ENCODE results near the gene ARMC7. TPM values are rescaled to one million over a fixed set of nuclear protein-coding genes. Genes with fewer than 3 reads are reported as not detected.

ARMC7 gene
- total RNA-seq, 1 donor from 2014 or later, result 6.2 TPM

DNA sequence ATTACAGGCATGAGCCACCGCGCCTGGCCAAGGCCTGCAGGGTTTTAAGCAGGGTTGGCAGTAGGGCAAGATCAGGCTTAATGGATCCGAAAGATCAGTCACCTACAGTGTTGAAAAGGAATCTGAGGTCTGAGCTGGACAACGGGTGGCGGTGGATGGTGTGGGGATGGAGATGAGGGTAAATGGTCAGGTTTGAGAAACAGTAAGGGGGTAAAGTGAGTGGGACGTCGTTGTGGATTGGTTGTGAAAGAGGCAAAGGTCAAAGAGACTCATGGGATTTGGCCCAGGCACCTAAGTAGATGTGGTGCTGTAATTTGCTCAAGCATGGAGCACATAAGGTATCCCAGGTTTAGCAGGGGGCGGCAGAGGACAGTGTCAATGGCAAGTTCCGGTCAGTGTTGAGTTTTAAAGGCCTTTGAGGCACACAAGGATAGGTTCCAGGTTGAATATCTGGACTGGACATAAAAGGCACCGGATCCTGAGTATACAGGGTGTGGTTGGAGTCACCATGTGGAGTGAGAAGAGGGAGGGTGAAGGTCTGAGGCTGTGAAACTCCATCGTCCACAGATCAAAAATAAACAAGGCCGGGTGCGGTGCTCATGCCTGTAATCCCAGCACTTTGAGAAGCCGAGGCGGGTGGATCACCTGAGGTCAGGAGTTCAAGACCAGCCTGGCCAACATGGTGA is 23.1 kb upstream of the ARMC7 start:
- TF ChIP-seq, protein P1, sequence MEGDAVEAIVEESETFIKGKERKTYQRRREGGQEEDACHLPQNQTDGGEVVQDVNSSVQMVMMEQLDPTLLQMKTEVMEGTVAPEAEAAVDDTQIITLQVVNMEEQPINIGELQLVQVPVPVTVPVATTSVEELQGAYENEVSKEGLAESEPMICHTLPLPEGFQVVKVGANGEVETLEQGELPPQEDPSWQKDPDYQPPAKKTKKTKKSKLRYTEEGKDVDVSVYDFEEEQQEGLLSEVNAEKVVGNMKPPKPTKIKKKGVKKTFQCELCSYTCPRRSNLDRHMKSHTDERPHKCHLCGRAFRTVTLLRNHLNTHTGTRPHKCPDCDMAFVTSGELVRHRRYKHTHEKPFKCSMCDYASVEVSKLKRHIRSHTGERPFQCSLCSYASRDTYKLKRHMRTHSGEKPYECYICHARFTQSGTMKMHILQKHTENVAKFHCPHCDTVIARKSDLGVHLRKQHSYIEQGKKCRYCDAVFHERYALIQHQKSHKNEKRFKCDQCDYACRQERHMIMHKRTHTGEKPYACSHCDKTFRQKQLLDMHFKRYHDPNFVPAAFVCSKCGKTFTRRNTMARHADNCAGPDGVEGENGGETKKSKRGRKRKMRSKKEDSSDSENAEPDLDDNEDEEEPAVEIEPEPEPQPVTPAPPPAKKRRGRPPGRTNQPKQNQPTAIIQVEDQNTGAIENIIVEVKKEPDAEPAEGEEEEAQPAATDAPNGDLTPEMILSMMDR (IDR thresholded peaks at IDR 0.05; ENCODE audit: borderline replicate concordance), result no peak
- Histone ChIP-seq H3K4me1 (peaks cover 36% of the 10 kb centered on the region), H3K27ac (replicated peaks) (peak overlapping the region; percentile 92), H3K27me3 (ENCODE audit: low read depth) (no peaks in the 10 kb centered on the region), H3K36me3 (no peaks in the 10 kb centered on the region), H3K4me3 (no peak overlapping the region), H3K9me3 (replicated peaks) (no peaks in the 10 kb centered on the region)
- no peak for DNase-seq
- intact Hi-C loops (cut with micrococcal nuclease), result no loop called here

DNA sequence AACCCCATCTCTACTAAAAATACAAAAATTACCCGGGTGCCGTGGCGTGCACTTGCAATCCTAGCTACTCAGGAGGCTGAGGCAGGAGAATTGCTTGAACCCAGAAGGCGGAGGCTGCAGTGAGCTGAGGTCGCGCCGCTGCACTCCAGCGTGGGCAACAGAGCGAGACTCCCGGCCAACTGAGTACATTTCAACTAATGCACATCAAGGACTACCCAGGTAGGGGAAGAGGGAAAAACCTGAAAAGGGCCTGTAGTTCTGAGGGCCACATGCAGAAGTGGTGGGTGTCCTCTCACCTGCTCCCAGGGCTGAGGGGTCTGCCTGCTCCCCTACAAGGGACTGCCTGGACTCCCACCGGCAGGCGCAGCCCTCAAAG is 22.6 kb upstream of the ARMC7 start:
- no peak for DNase-seq
- Histone ChIP-seq H3K9me3 (replicated peaks) (no peaks in the 10 kb centered on the region), H3K27ac (replicated peaks) (peak overlapping the region; percentile 92), H3K4me3 (peak overlapping the region; percentile 79), H3K27me3 (ENCODE audit: low read depth) (no peaks in the 10 kb centered on the region), H3K36me3 (no peaks in the 10 kb centered on the region), H3K4me1 (peaks cover 41% of the 10 kb centered on the region)
- TF ChIP-seq, protein P1 (IDR thresholded peaks at IDR 0.05; ENCODE audit: borderline replicate concordance), result no peak
- intact Hi-C loops (cut with micrococcal nuclease), result no loop called here

DNA sequence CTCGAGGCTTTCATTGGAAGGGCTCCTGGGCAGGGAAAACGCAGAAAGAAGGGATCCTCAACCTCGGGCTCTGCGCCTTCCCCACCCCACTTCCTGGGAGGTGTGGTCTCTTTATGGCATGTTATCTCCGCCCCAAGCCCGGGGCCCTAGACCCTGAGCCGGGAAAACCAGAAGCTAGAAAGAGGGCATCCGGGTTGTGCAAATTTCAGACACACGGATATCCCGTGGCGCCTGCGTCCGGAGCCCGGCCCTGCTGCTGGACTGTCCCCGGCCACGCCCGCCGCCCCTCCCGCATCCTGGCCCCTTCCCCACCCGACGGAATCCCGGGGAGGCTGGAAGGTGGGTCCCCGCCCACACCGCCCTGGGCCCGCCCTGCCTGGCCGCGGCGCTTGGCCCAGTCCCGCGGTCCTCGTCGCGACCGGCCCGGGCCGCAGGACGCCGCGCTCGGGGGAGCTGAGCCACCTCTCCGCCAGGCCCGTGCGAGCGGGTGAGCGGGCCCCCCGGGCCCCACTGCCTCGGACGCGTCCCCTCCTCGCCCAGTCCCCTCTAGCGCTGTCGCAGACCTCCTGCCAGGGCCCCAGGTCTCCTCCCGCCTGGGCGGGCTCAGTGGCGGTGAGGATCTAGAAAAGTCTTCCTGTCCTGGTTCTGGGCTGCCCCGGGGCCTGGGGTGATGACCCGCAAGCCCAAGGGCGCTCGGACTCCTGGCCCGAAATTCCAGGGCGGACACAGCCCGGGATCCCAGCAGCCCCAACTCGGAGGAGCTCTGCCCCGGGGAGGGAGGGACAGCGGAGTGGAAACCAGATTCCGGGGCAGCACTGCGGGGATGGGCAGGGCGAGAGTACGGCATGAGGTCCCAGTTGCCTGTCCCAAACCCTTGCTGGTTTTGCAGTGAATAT is 22.0 kb upstream of the ARMC7 start, which contains the start of gene SLC16A5:
Gene SLC16A5, plus strand, starts transcription at position 397 of the 896 bp plus-strand sequence. CDS start 5,683 bp downstream, outside the sequence.
- Histone ChIP-seq H3K4me3 (peak within 1 kb of the TSS; percentile 79), H3K9me3 (replicated peaks) (no peaks in the 10 kb centered on the region), H3K4me1 (peaks cover 41% of the 10 kb centered on the region)

DNA sequence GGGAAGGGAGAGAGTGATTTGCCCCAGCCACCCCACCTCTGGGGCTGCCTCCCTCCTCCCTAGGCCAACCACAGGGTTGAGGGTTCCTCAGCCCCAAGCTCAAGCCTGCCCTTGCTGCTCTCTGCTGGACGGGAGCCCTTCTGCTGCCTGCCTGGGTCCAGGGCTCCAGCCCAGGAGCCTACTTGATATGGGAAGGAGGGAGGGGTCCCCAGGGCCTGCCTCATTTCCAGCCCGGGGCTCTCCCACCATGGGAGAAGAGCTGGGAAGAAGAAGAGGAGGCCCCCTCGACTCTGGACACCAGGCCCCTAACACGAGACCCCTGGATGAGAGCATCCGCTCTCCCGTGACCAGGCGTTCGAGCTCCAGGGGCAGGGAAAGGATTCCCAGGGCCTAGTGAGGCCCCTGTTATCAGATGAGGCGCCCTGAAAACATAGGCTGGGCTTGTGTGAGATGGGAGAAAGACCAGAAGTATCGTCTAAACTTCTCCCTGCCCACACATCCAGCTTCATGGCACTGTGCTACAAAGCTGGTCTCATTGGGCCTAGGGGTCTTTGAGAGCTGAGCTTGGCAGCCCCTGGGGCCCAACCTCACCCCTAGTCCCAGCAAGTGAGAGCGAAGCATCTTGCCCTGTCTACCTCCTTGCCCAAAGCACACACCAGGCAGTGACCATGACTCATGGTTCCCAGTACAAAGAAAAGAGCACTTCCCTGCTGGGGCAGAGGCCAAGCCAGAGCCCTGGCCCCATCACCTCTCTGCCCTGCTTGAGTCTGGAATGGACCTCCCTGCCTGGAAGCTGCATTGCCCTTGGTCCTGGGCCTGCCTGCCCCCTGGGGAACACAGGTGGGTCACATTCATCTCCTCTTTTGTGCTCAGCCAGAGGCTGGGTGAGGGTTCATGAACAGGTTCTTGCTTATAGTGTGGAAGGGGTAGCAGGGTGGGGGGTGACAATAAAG is 21.0 kb upstream of the ARMC7 start:
- intact Hi-C loops (cut with micrococcal nuclease), result no loop called here
- Histone ChIP-seq H3K27me3 (ENCODE audit: low read depth) (no peaks in the 10 kb centered on the region), H3K4me1 (peaks cover 45% of the 10 kb centered on the region), H3K36me3 (no peaks in the 10 kb centered on the region), H3K4me3 (peak overlapping the region; percentile 79), H3K27ac (replicated peaks) (peak overlapping the region; percentile 92), H3K9me3 (replicated peaks) (no peaks in the 10 kb centered on the region)
- DNase-seq, result no peak
- TF ChIP-seq, protein P1 (IDR thresholded peaks at IDR 0.05; ENCODE audit: borderline replicate concordance), result no peak

More for the DNA sequence above, 22.0 kb upstream of the ARMC7 start, which contains the start of gene SLC16A5:
- TF ChIP-seq, protein P1 (IDR thresholded peaks at IDR 0.05; ENCODE audit: borderline replicate concordance), result no peak
- Histone ChIP-seq H3K27ac (replicated peaks) (peak within 1 kb of the TSS; percentile 92), H3K27me3 (ENCODE audit: low read depth) (no peaks in the 10 kb centered on the region), H3K36me3 (no peaks in the 10 kb centered on the region)
- intact Hi-C loops (cut with micrococcal nuclease), result no loop called here
- peak; percentile 91 for DNase-seq
